Neural crest cell (in vitro differentiated cells): ENCODE measurements around the gene CCDC57. TPM values are rescaled to one million over a fixed set of nuclear protein-coding genes. Genes with fewer than 3 reads are reported as not detected.
A peak's percentile ranks its signal among the peaks of the same experiment; 100 is the strongest.

Source experiments
- DNase-seq: peaks from one replicate; pipeline ENCODE4 v3.0.0; 2021; ENCODE audit warnings: low read depth, mixed read lengths, low spot score
- H3K27ac Mint-ChIP-seq: one replicate; pipeline ENCODE4 v1.8.0; 2021; ENCODE audit warnings: mild to moderate bottlenecking, mixed read lengths; ENCODE audit not compliant: unreplicated experiment
- H3K27me3 Mint-ChIP-seq: 2 replicates; pipeline ENCODE4 v1.8.0; 2021; ENCODE audit warnings: low read depth, mild to moderate bottlenecking, mixed read lengths
- H3K36me3 Mint-ChIP-seq: 2 replicates; pipeline ENCODE4 v1.8.0; 2021; ENCODE audit warnings: low read depth, mild to moderate bottlenecking, mixed read lengths
- H3K4me1 Mint-ChIP-seq: 2 replicates; pipeline ENCODE4 v1.8.0; 2021; ENCODE audit warnings: mixed read lengths
- H3K4me3 Mint-ChIP-seq: one replicate; pipeline ENCODE4 v1.8.0; 2021; ENCODE audit warnings: mild to moderate bottlenecking, mixed read lengths
- H3K9me3 Mint-ChIP-seq: 2 replicates; pipeline ENCODE4 v1.8.0; 2021; ENCODE audit warnings: mixed read lengths
- CTCF ChIP-seq: fragments of 200-600 bp; sonication (generic); conservative IDR thresholded peaks from 2 replicates; pipeline ENCODE4 v1.5.0; 2021; ENCODE audit warnings: antibody characterized with exemption, mild to moderate bottlenecking
- total RNA-seq: library from RNA; stranded (reverse); gene quantifications from 2 replicates; pipeline ENCODE4 v1.2.1, GENCODE V29; 2021

The CCDC57 gene
- total RNA-seq, 1 donor from 2014 or later, result 47.5 TPM

GRCh38 chr17:82243648-82244412 lies 31.2 kb upstream of the CCDC57 start:
- no peak for TF ChIP-seq CTCF
- Mint-ChIP-seq H3K27me3 (no peaks in the 10 kb centered on the region), H3K36me3 (peaks cover 8% of the 10 kb centered on the region), H3K27ac (no peak overlapping the region), H3K4me1 (no peaks in the 10 kb centered on the region), H3K9me3 (no peaks in the 10 kb centered on the region), H3K4me3 (peak overlapping the region; percentile 44)
- DNase-seq, result no peak

- no peak for TF ChIP-seq CTCF
- Mint-ChIP-seq H3K27me3 (no peaks in the 10 kb centered on the region), H3K36me3 (peaks cover 8% of the 10 kb centered on the region), H3K4me3 (no peak overlapping the region), H3K27ac (no peak overlapping the region), H3K4me1 (no peaks in the 10 kb centered on the region), H3K9me3 (no peaks in the 10 kb centered on the region)
- DNase-seq, result no peak
Observed at GRCh38 chr17:82242977-82243647, 30.5 kb upstream of the CCDC57 start.

GRCh38 chr17:82242698-82242976 lies 30.0 kb upstream of the CCDC57 start:
- Mint-ChIP-seq H3K27me3 (no peaks in the 10 kb centered on the region), H3K9me3 (no peaks in the 10 kb centered on the region), H3K4me3 (peak overlapping the region; percentile 8), H3K4me1 (no peaks in the 10 kb centered on the region), H3K27ac (no peak overlapping the region), H3K36me3 (peaks cover 8% of the 10 kb centered on the region)
- no peak for TF ChIP-seq CTCF
- no peak for DNase-seq

- Mint-ChIP-seq H3K4me3 (peak overlapping the region; percentile 8), H3K27me3 (no peaks in the 10 kb centered on the region), H3K4me1 (no peaks in the 10 kb centered on the region), H3K36me3 (peaks cover 8% of the 10 kb centered on the region), H3K27ac (no peak overlapping the region), H3K9me3 (no peaks in the 10 kb centered on the region)
- TF ChIP-seq CTCF, result no peak
- no peak for DNase-seq
Observed at GRCh38 chr17:82241926-82242697, 29.5 kb upstream of the CCDC57 start.

GRCh38 chr17:82241183-82241925 lies 28.7 kb upstream of the CCDC57 start:
- H3K27ac Mint-ChIP-seq, result no peak overlapping the region
- no peak for TF ChIP-seq CTCF

More at GRCh38 chr17:82241183-82241925, 28.7 kb upstream of the CCDC57 start:
- H3K27me3 Mint-ChIP-seq, result no peaks in the 10 kb centered on the region
- H3K4me1 Mint-ChIP-seq, result no peaks in the 10 kb centered on the region
- DNase-seq, result no peak
- H3K4me3 Mint-ChIP-seq, result no peak overlapping the region
- H3K9me3 Mint-ChIP-seq, result no peaks in the 10 kb centered on the region
- H3K36me3 Mint-ChIP-seq, result peaks cover 8% of the 10 kb centered on the region
